SK-N-MC (cell line): ENCODE measurements around the gene BMP2K.

ENCODE experiments used
- EZH2 ChIP-seq: fragments of 200-600 bp; sonication (generic); IDR thresholded peaks from one replicate; pipeline ENCODE4 v1.6.1; 2017; ENCODE audit warnings: antibody characterized with exemption
- POLR2AphosphoS5 ChIP-seq: IDR thresholded peaks from 2 replicates; pipeline ENCODE4 v1.6.1; 2012; ENCODE audit warnings: mild to moderate bottlenecking, low read depth, low read length, borderline replicate concordance

DNA sequence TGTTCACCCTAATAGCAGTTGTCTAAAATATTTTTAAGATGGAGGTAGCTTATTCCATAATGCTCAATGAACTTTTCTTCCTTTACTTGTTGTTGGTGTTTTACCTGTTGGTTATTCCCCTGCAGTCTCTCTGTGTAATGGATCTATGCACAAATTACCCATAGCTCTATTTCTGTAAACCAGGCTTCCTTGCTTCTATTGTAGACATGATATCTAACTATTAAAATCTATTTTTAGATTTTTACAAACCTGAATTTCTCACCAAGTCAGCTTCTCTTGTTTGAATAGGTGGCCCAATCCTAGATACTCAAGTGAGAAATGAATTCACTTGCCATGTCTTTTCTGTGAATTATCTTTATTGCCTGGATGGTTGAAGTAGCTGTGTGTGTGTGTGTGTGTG, 24.8 kb downstream of the BMP2K start:
- TF ChIP-seq EZH2 (no peak), POLR2AphosphoS5 (no peak)
